Right lobe of liver (tissue), 4 donors: Measurements from ENCODE around the gene AHNAK2.

ENCODE experiments used
- POLR2A ChIP-seq: fragments of 450-650 bp; IDR thresholded peaks from one replicate; pipeline ENCODE4 v1.6.1; 2017; ENCODE audit warnings: antibody characterized with exemption, mild to moderate bottlenecking
- TF ChIP-seq, protein P1 (sequence below), 4 donors: fragments of 200-600 bp in 3 of 4; fragments of 450-650 bp in 1 of 4; IDR thresholded peaks; one replicate each; pipeline versions ENCODE4 v1.5.1 to v1.8.0; 2016 to 2022; ENCODE audit warnings: antibody characterized with exemption in 4 of 4, mild to moderate bottlenecking in 2 of 4
- donor health status: DM: no; HTN: no; CAD: no.
- donor health status: DM: no; HTN: no; CAD: no.
- donor health status: DM: no; HTN: yes; CAD: no.

DNA sequence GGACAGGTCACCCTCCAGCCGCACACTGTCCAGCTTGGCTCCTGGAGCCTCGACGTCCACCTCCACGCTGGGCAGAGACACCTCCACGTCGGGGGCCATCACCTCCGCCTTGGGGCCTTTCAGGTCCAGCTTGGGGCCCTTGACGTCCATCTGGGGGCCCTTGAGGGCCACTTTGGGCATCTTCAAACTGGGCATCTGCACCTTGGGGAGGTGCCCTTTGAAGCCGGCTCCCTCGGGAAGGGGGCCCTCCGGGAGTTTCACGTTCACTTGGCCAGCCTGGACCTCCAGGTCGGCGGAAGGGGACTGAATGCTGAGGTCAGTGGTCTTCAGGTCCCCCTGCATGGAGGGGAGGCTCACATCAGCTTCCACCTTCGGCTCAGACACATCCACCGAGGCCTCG is 28.2 kb downstream of the AHNAK2 start:
- TF ChIP-seq, protein P1, sequence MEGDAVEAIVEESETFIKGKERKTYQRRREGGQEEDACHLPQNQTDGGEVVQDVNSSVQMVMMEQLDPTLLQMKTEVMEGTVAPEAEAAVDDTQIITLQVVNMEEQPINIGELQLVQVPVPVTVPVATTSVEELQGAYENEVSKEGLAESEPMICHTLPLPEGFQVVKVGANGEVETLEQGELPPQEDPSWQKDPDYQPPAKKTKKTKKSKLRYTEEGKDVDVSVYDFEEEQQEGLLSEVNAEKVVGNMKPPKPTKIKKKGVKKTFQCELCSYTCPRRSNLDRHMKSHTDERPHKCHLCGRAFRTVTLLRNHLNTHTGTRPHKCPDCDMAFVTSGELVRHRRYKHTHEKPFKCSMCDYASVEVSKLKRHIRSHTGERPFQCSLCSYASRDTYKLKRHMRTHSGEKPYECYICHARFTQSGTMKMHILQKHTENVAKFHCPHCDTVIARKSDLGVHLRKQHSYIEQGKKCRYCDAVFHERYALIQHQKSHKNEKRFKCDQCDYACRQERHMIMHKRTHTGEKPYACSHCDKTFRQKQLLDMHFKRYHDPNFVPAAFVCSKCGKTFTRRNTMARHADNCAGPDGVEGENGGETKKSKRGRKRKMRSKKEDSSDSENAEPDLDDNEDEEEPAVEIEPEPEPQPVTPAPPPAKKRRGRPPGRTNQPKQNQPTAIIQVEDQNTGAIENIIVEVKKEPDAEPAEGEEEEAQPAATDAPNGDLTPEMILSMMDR (IDR thresholded peaks at IDR 0.05), result no peak
- no peak for TF ChIP-seq POLR2A
